HL-60 (cell line): ENCODE results near the gene MAFG.

Experiments used
- GABPA ChIP-seq: IDR thresholded peaks from 2 replicates; pipeline ENCODE4 v1.6.1; 2012; ENCODE audit warnings: low read depth
- POLR2AphosphoS5 ChIP-seq: IDR thresholded peaks from 2 replicates; pipeline ENCODE4 v1.6.1; 2012; ENCODE audit warnings: low read depth
- SPI1 ChIP-seq: IDR thresholded peaks from 2 replicates; pipeline ENCODE4 v1.6.1; 2012; ENCODE audit warnings: low read depth, mild to moderate bottlenecking, borderline replicate concordance
- TF ChIP-seq, protein P1 (sequence below): IDR thresholded peaks from 2 replicates; pipeline ENCODE4 v1.6.1; 2012; ENCODE audit warnings: low read depth; ENCODE audit not compliant: insufficient replicate concordance
- TF ChIP-seq, protein P2 (sequence below): IDR thresholded peaks from one replicate; pipeline ENCODE4 v1.5.1; 2011; ENCODE audit warnings: low read length, control low read depth, inconsistent platforms; ENCODE audit not compliant: insufficient read depth

DNA sequence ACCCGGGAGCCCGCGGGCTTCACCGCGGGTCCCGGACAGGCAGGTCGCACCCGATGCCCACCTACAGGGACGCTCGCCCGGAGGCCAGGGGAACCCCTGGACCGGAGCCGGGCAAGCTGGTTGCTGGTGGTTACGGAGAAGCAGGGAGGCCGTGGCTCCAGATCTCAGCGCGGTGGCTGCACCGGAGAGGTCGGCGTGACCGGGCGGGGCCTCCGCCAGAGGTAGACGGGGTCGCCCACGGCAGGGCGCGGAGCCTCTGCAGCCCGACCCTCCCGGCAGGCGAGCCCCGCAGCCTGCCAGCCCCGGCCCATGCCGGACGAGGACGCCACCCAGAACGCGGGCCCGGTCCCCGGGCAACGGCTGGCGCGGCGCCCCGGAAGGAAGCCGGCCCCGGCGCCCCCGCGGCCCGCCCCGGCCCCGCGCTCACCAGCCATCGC, 16.7 kb downstream of the MAFG start:
- TF ChIP-seq, protein P1, sequence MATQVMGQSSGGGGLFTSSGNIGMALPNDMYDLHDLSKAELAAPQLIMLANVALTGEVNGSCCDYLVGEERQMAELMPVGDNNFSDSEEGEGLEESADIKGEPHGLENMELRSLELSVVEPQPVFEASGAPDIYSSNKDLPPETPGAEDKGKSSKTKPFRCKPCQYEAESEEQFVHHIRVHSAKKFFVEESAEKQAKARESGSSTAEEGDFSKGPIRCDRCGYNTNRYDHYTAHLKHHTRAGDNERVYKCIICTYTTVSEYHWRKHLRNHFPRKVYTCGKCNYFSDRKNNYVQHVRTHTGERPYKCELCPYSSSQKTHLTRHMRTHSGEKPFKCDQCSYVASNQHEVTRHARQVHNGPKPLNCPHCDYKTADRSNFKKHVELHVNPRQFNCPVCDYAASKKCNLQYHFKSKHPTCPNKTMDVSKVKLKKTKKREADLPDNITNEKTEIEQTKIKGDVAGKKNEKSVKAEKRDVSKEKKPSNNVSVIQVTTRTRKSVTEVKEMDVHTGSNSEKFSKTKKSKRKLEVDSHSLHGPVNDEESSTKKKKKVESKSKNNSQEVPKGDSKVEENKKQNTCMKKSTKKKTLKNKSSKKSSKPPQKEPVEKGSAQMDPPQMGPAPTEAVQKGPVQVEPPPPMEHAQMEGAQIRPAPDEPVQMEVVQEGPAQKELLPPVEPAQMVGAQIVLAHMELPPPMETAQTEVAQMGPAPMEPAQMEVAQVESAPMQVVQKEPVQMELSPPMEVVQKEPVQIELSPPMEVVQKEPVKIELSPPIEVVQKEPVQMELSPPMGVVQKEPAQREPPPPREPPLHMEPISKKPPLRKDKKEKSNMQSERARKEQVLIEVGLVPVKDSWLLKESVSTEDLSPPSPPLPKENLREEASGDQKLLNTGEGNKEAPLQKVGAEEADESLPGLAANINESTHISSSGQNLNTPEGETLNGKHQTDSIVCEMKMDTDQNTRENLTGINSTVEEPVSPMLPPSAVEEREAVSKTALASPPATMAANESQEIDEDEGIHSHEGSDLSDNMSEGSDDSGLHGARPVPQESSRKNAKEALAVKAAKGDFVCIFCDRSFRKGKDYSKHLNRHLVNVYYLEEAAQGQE, result no peak
- TF ChIP-seq, protein P2, sequence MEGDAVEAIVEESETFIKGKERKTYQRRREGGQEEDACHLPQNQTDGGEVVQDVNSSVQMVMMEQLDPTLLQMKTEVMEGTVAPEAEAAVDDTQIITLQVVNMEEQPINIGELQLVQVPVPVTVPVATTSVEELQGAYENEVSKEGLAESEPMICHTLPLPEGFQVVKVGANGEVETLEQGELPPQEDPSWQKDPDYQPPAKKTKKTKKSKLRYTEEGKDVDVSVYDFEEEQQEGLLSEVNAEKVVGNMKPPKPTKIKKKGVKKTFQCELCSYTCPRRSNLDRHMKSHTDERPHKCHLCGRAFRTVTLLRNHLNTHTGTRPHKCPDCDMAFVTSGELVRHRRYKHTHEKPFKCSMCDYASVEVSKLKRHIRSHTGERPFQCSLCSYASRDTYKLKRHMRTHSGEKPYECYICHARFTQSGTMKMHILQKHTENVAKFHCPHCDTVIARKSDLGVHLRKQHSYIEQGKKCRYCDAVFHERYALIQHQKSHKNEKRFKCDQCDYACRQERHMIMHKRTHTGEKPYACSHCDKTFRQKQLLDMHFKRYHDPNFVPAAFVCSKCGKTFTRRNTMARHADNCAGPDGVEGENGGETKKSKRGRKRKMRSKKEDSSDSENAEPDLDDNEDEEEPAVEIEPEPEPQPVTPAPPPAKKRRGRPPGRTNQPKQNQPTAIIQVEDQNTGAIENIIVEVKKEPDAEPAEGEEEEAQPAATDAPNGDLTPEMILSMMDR, result no peak
- no peak for TF ChIP-seq SPI1
- no peak for TF ChIP-seq POLR2AphosphoS5
- TF ChIP-seq GABPA, result no peak
